ENCODE data around the gene HYAL1.

- no peak for TF ChIP-seq ZFP3 (CRISPR knock-in tag; IDR thresholded peaks at IDR 0.05)
- no peak for TF ChIP-seq ZFP30 (CRISPR knock-in tag; IDR thresholded peaks at IDR 0.05)
- TF ChIP-seq PATZ1 (CRISPR knock-in tag; IDR thresholded peaks at IDR 0.05; ENCODE audit: borderline replicate concordance): no peak
- TF ChIP-seq ARNTL (CRISPR knock-in tag; IDR thresholded peaks at IDR 0.05; ENCODE audit: borderline replicate concordance, low read depth): no peak
- no peak for TF ChIP-seq GLIS3 (CRISPR knock-in tag; IDR thresholded peaks at IDR 0.05)
- no peak for TF ChIP-seq RARB (CRISPR knock-in tag; IDR thresholded peaks at IDR 0.05)
- no peak for TF ChIP-seq ZNF8 (CRISPR knock-in tag; IDR thresholded peaks at IDR 0.05)
- TF ChIP-seq CREB5 (CRISPR knock-in tag; IDR thresholded peaks at IDR 0.05; ENCODE audit: low read depth): no peak
- no peak for TF ChIP-seq BACH2 (CRISPR knock-in tag; IDR thresholded peaks at IDR 0.05; ENCODE audit: borderline replicate concordance)
- no peak for TF ChIP-seq ZC3H10 (CRISPR knock-in tag; IDR thresholded peaks at IDR 0.05)
- no peak for TF ChIP-seq TOX (CRISPR knock-in tag; IDR thresholded peaks at IDR 0.05; ENCODE audit: borderline replicate concordance)
Measured at GRCh38 chr3:50333744-50334328, 30.5 kb upstream of the HYAL1 start.
